ENCODE data around the gene DUXA. TPM values are rescaled to one million over a fixed set of nuclear protein-coding genes. Genes with fewer than 3 reads are reported as not detected.
A peak's percentile ranks its signal among the peaks of the same experiment; 100 is the strongest.

The DUXA gene
- total RNA-seq, 4 donors from 2014 or later, result not detected

DNA sequence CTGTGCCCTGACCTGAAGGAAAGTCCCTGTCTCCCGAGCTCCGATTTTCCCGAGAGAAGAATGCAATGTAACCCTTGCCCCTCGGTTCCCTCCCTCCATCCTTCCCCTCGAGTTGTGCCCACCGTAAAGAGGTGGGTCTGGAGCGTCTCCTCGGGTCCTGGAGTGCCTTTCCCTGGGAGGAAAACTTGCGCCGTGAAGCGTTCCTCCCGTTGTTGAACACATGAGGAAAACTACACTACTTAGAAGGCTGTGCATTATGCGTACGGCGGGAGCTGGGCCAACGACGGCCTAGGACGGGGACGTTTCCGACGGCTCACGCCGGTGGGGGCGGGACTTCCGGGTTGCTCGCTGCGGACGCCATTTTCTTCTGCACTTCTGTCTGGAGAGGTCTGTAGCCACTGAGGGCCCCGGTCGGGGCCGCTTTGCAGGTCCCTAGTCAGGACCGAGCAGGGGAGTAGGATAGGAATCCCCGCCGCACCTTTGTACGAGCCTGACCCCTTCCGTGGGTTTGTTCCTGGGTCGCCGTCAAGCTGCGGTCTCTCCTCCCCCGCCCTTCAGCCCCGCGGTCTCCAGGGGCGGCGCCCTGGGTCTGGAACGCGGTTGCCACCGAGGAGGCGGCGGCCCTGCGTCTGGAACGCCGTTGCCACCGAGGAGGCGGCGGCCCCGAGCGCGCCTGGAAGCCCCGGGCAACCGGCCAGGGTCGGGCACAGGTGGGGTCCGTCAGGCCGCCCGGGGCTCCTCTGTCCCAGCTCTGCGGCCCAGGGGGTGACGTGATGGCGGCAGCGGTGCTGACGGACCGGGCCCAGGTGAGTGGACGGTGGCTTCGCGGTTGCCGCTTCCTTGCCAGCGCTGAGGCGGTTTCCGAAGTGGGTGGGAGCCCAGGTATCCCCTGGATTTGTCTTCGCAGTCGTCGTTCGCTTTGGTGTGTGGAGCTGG, 24.1 kb upstream of the DUXA start, which contains the start of gene ZNF264:
TSS of gene ZNF264 (plus strand) at position 360 of the 936 bp plus-strand sequence. CDS start at position 774, 414 bp downstream.
- H3K27ac ChIP-seq, result peak within 1 kb of the TSS; percentile 70 to 87 (median 86)
- TF ChIP-seq CTCF (IDR thresholded peaks at IDR 0.05) (no peak), POLR2A (IDR thresholded peaks at IDR 0.05) (no peak)

DNA sequence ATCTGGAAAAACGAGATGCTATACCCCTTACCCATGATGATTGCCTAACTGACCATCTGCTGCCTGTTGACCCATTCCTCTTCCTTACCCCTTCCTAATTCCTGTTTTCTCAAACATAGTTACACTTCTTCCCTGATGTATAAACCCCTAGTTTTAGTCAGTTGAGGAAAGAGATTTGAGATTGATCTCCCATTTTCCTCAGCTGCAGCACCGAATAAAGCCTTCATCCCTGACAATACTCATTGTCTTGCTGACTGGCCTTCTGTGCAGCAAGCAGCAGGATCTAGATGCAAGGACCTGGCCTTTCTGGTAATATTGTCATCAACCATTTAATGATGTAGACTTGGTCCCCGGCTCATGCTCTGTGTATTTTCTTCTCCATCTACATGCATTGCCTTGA, 23.0 kb upstream of the DUXA start:
- peaks cover 0 to 20% (median 0%) of the 10 kb centered on the region in 3 donors for H3K36me3 ChIP-seq
- H3K27ac ChIP-seq, result no peak overlapping the region
- no peak overlapping the region for H3K4me3 ChIP-seq
- H3K9me3 ChIP-seq, result no peaks in the 10 kb centered on the region
- TF ChIP-seq CTCF (IDR thresholded peaks at IDR 0.05) (no peak), POLR2A (IDR thresholded peaks at IDR 0.05) (no peak)
- no peaks in the 10 kb centered on the region for H3K27me3 ChIP-seq
- H3K4me1 ChIP-seq, result peaks cover 0 to 13% (median 5%) of the 10 kb centered on the region in 4 donors
- DNase-seq, result no peak

More for the DNA sequence above, 24.1 kb upstream of the DUXA start, which contains the start of gene ZNF264:
- Histone ChIP-seq H3K36me3 (peaks cover 0 to 31% (median 3%) of the 10 kb centered on the region in 3 donors), H3K4me3 (peak within 1 kb of the TSS; percentile 83 to 93 (median 90)), H3K9me3 (no peaks in the 10 kb centered on the region), H3K4me1 (peaks cover 0 to 13% (median 5%) of the 10 kb centered on the region in 4 donors), H3K27me3 (no peaks in the 10 kb centered on the region)
- DNase-seq, result peak; percentile 81 to 95 (median 92)

DNA sequence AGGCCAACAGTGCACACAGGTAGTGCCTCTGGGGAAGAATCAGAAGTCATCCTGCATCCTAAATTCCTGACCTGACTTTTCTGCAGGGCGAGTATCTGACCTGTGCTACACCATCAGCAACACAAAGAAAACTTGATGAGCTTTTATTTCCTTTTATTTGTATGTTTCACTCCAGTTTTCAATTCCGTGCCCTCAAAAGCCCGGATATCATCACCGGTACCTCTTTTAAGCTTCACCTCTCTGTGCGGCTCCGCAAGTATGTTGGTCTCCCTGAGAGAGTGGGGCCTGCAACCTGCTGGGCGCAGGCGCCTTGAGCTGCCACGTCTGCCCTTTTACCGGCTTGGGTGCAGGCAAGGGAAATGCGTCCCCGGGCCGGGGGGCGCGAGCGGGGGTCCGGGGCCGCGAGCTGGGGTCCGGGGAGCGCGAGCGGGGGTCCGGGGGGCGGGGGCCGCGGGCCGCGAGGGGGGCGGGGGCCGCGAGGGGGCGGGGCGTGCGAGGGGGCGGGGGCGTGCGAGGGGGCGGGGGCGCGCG, 4.3 kb upstream of the DUXA start:
- no peaks in the 10 kb centered on the region for H3K27me3 ChIP-seq
- H3K9me3 ChIP-seq, result no peaks in the 10 kb centered on the region
- H3K4me3 ChIP-seq, result peak overlapping the region; percentile 6 to 35 (median 18)
- H3K36me3 ChIP-seq, result no peaks in the 10 kb centered on the region
- no peak overlapping the region for H3K27ac ChIP-seq
- TF ChIP-seq CTCF (IDR thresholded peaks at IDR 0.05), result no peak
- TF ChIP-seq POLR2A (IDR thresholded peaks at IDR 0.05), result no peak
- no peaks in the 10 kb centered on the region for H3K4me1 ChIP-seq
- no peak for DNase-seq

- H3K27ac ChIP-seq, result no peak overlapping the region
- DNase-seq, result no peak
- H3K4me1 ChIP-seq, result no peaks in the 10 kb centered on the region
- H3K4me3 ChIP-seq, result no peak overlapping the region
- no peaks in the 10 kb centered on the region for H3K36me3 ChIP-seq
- H3K9me3 ChIP-seq, result peaks cover 0 to 3% (median 0%) of the 10 kb centered on the region in 4 donors
- TF ChIP-seq POLR2A (IDR thresholded peaks at IDR 0.05), result no peak
- no peak for TF ChIP-seq CTCF (IDR thresholded peaks at IDR 0.05)
- no peaks in the 10 kb centered on the region for H3K27me3 ChIP-seq
Observed at GRCh38 chr19:57165846-57166245, 1.4 kb downstream of the DUXA start.

DNA sequence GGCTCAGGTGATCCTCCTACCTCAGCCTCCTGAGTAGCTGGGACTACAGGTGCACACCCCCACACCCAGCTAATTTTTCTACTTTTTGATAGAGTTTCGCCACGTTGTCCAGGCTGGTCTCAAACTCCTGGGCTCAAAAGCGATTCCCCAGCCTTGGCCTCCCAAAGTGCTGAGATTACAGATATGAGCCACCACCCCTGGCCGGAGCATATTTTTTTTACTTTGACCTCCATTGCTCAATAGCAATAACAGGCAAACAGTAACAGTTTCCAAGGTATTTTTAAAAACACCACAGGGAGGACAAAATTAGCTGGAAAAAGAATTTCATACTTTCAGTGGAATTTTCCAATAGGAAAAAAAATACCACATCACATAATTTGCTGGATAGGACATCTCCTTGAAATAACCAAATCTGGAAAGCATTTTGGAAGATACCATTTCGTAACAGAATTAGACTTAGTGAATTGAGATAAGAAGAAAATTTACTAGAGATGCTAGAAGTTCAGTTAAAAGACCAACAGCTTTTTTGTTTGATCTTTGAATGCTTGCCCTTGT, 5.2 kb downstream of the DUXA start:
- TF ChIP-seq POLR2A (IDR thresholded peaks at IDR 0.05), result no peak
- no peak for TF ChIP-seq CTCF (IDR thresholded peaks at IDR 0.05)
- H3K36me3 ChIP-seq, result no peaks in the 10 kb centered on the region
- no peaks in the 10 kb centered on the region for H3K27me3 ChIP-seq
- DNase-seq, result no peak
- no peak overlapping the region for H3K4me3 ChIP-seq
- peaks cover 0 to 7% (median 0%) of the 10 kb centered on the region in 4 donors for H3K9me3 ChIP-seq
- no peaks in the 10 kb centered on the region for H3K4me1 ChIP-seq
- no peak overlapping the region for H3K27ac ChIP-seq
